PC-3 (cell line): Measurements from ENCODE around the gene SH3RF3.

Experiments used
- CTCF ChIP-seq: fragments of 300-600 bp; sonication (generic); conservative IDR thresholded peaks from 2 replicates; pipeline ENCODE4 v1.5.1; 2017; ENCODE audit warnings: antibody characterized with exemption, low read depth, mild to moderate bottlenecking, low read length
- EZH2 ChIP-seq: fragments of 300-600 bp; sonication (generic); IDR thresholded peaks from one replicate; pipeline ENCODE4 v1.6.1; 2017; ENCODE audit warnings: antibody characterized with exemption, mild to moderate bottlenecking, low read length; ENCODE audit not compliant: unreplicated experiment
- EZH2phosphoT487 ChIP-seq: fragments of 300-600 bp; sonication (generic); IDR thresholded peaks from 2 replicates; pipeline ENCODE4 v1.6.1; 2018; ENCODE audit warnings: mild to moderate bottlenecking, antibody characterized with exemption, low read length, borderline replicate concordance

- TF ChIP-seq CTCF (no peak), EZH2 (no peak), EZH2phosphoT487 (no peak)
Measured at GRCh38 chr2:109481599-109481998, 352.6 kb downstream of the SH3RF3 start.
